Kidney (tissue), 14 donors: ENCODE results near the gene F5. TPM values are rescaled to one million over a fixed set of nuclear protein-coding genes. Genes with fewer than 3 reads are reported as not detected.

Experiments
- DNase-seq, 5 donors: peaks; one replicate each; pipeline ENCODE4 v3.0.0-alpha.2; 2013 to 2020
- FAIRE-seq: peaks from 2 replicates; lab custom pipeline; 2012; peaks lifted over from hg19 to GRCh38; lab: Jason Lieb, UNC
- H3K27ac ChIP-seq, 2 donors: one replicate each; pipeline ENCODE4 v1.7.0; 2013; ENCODE audit warnings: low read depth in 2 of 2, low read length in 2 of 2, inconsistent platforms in 1 of 2
- H3K27me3 ChIP-seq: one replicate; pipeline ENCODE4 v1.7.1; 2013; ENCODE audit warnings: low read length, inconsistent platforms; ENCODE audit not compliant: control insufficient read depth, insufficient read depth
- H3K36me3 ChIP-seq, 3 donors: one replicate each; pipeline versions ENCODE4 v1.7.0 to v1.7.1; 2013; ENCODE audit warnings: low read length in 3 of 3, control low read depth in 1 of 3, inconsistent platforms in 1 of 3; ENCODE audit not compliant: insufficient read depth in 3 of 3, control insufficient read depth in 2 of 3
- H3K4me1 ChIP-seq, 3 donors: one replicate each; pipeline versions ENCODE4 v1.7.0 to v1.7.1; 2013; ENCODE audit warnings: low read length in 3 of 3, inconsistent platforms in 1 of 3, low read depth in 1 of 3; ENCODE audit not compliant: control insufficient read depth in 2 of 3, insufficient read depth in 2 of 3
- H3K4me3 ChIP-seq, 3 donors: one replicate each; pipeline versions ENCODE4 v1.7.0 to v1.8.1; 2013; ENCODE audit warnings: low read length in 3 of 3, control low read depth in 1 of 3, inconsistent platforms in 1 of 3
- H3K9ac ChIP-seq, 3 donors: one replicate each; pipeline versions ENCODE4 v1.7.0 to v1.7.1; 2013; ENCODE audit warnings: low read length in 3 of 3, control low read depth in 1 of 3, inconsistent platforms in 1 of 3
- H3K9me3 ChIP-seq, 3 donors: one replicate each; pipeline versions ENCODE4 v1.7.0 to v1.7.1; 2013; ENCODE audit warnings: low read length in 3 of 3, control low read depth in 1 of 3, inconsistent platforms in 1 of 3; ENCODE audit not compliant: control insufficient read depth in 2 of 3, insufficient read depth in 1 of 3
- intact Hi-C: fragments of 100-400 bp; cut with DNase I; formaldehyde crosslinking; loops from one replicate; pipeline ENCODE4 v1.11.1; 2022
- polyA plus RNA-seq: library from polyadenylated mRNA; stranded (reverse); fragments of 350-450 nt; fragmentation: Illumina TruSeq; extraction: RNeasy Lipid Tissue Mini Kit (QIAGEN cat#74804); gene quantifications from one replicate; pipeline ENCODE4 v1.2.3, GENCODE V29; 2014; ENCODE audit warnings: low read depth, low replicate concordance; ENCODE audit not compliant: insufficient read depth
- total RNA-seq: library from RNA; stranded (reverse); fragmentation: NEBNext Ultra II Directional; extraction: Animal tissue kit (Norgen Biotek cat#: 25700); gene quantifications from one replicate; pipeline ENCODE4 v1.2.1, GENCODE V29; 2021
- TF ChIP-seq, protein P1 (sequence below): IDR thresholded peaks from 3 replicates; pipeline ENCODE4 v1.5.1; 2012; ENCODE audit warnings: mild to moderate bottlenecking, moderate library complexity, borderline replicate concordance; ENCODE audit not compliant: insufficient read depth; ENCODE audit errors: extremely low read depth
- donor health status: control.
- donor health status: control.
- donor health status: control.
- donor health status: control.
- donor health status: control.
- donor health status: DM: yes; HTN: yes; CAD: no.
- donor health status: Normal renal cell carcinoma (clear cell type).

The F5 gene
- total and polyA plus RNA-seq, 2 donors from 2014 or later, result 3.8 to 5.1 TPM

DNA sequence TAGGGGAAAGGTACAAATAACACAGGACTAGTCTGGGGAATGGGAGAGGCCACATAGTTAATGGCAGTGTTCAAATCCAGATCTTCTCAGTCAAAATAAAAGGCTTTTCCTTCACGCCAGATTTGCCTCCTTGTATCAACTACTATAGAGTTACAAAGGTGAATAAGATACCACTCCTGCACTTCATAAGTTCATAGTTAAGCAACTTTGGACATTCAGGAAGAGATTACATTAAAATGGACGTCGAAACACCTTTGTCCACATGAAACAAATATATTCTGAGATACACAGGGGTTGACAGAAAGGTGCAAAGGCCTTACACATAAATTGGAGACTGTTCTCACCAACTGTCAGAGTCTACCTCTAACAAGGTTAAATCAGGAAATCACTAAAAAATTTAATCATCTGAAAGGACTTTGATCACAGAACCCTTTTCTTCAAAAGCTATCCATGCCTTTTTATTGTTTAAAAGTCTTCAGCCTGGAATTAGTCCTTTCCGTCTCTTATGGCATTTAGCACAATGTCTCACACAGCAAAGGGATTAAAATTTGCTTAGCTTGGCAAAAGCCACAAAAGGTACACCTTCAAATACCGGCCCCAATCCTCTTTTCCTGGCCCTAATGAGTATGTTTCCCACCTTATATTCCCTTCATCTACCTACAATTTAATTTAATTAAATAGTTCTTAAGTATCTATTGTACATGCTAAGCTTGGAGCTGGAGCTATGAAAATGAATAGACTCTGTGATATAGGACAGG lies 8.1 kb downstream of the F5 start:
- no peak overlapping the region for H3K4me3 ChIP-seq
- no peaks in the 10 kb centered on the region for H3K4me1 ChIP-seq
- no peak overlapping the region for H3K9ac ChIP-seq
- no peaks in the 10 kb centered on the region for H3K27me3 ChIP-seq
- intact Hi-C loops, result no loop called here
- no peaks in the 10 kb centered on the region for H3K36me3 ChIP-seq
- no peak for DNase-seq
- FAIRE-seq, result no peak
- H3K9me3 ChIP-seq, result no peaks in the 10 kb centered on the region
- TF ChIP-seq, protein P1, sequence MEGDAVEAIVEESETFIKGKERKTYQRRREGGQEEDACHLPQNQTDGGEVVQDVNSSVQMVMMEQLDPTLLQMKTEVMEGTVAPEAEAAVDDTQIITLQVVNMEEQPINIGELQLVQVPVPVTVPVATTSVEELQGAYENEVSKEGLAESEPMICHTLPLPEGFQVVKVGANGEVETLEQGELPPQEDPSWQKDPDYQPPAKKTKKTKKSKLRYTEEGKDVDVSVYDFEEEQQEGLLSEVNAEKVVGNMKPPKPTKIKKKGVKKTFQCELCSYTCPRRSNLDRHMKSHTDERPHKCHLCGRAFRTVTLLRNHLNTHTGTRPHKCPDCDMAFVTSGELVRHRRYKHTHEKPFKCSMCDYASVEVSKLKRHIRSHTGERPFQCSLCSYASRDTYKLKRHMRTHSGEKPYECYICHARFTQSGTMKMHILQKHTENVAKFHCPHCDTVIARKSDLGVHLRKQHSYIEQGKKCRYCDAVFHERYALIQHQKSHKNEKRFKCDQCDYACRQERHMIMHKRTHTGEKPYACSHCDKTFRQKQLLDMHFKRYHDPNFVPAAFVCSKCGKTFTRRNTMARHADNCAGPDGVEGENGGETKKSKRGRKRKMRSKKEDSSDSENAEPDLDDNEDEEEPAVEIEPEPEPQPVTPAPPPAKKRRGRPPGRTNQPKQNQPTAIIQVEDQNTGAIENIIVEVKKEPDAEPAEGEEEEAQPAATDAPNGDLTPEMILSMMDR, result no peak
- H3K27ac ChIP-seq, result no peak overlapping the region

DNA sequence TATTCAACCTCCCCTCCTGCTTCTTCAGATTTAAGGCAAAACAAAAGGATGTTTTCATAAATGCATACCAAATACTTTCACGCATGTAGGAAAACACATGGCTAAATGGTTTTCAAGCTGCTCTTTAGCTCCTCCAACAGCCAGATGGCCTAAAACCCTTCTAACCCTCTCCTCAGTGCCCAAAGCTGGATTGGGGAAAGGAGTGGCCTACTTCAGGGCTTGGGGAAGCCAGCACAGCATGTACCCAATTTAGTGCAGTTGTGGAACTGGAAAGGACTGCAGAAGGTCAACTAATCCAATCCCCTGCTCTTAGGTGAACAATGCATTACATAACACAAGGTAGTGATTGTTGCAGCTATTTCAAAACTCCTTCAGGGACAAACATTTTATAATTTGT lies 9.3 kb downstream of the F5 start:
- TF ChIP-seq, protein P1, result no peak
- Histone ChIP-seq H3K4me3 (no peak overlapping the region), H3K4me1 (no peaks in the 10 kb centered on the region), H3K36me3 (no peaks in the 10 kb centered on the region), H3K27me3 (no peaks in the 10 kb centered on the region), H3K9ac (no peak overlapping the region), H3K27ac (no peak overlapping the region), H3K9me3 (no peaks in the 10 kb centered on the region)
- intact Hi-C loops, result no loop called here
- no peak for FAIRE-seq
- DNase-seq, result peak in 1 of 5 donors; percentile 4

GRCh38 chr1:169576241-169576934 lies 9.9 kb downstream of the F5 start:
- intact Hi-C loops, result no loop called here

More at GRCh38 chr1:169576241-169576934, 9.9 kb downstream of the F5 start:
- Histone ChIP-seq H3K36me3 (no peaks in the 10 kb centered on the region), H3K4me3 (no peak overlapping the region), H3K9ac (no peak overlapping the region), H3K9me3 (no peaks in the 10 kb centered on the region), H3K27ac (peak overlapping the region in 1 of 2 donors; percentile 16), H3K4me1 (no peaks in the 10 kb centered on the region), H3K27me3 (no peaks in the 10 kb centered on the region)
- DNase-seq (no peak), FAIRE-seq (no peak)
- TF ChIP-seq, protein P1, result no peak
